Ammon's horn (tissue), 1 donor: Measurements from ENCODE around the gene AGBL3.

Source experiments
- DNase-seq: peaks from one replicate; pipeline ENCODE4 v3.0.0-alpha.2; 2016; ENCODE audit warnings: low spot score

Gene AGBL3

DNA sequence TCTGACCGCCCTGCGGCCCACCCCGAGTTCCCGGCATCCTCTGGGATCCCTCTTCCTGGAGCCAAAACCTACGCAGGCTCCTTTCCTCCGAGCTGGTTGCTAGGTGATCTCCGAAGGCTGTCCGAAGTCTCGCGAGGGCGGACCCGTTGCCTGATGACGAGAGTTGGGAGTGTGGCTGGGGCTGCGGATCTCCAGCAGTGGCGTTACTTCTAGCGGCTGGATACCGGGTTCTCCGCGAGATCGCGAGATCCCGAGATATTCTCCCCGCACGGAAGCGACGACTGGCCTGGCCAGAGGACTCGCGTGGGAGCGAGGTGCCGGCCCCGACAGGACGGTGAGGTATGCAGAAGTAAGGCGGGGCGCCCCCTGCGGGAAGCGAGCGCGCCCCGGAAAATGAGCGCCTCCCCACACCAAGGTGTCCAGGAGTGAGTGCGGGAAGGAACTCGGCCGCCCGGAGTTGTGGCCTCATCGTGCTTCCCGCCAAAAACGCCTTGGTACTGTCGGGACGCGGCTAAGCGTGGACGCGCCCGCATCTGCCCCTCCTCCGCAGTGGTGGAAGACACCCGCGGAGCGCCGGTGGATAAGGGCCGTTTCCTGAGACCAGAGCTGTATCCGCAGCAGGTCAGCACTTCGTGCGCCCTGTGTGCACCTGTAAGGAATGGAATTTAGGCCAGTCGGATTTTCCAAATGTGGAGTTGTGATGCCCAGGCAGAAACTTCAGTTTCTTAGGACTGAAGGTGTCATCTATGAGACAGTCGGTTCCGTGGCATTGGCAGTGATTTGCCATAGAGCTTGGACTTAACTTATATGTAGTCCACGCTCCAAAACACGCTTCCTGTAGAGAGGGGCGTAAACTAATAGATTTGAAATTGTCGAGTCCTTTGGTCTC lies at the start of gene AGBL3:
TSS of gene AGBL3 (plus strand) at position 146 of the 889 bp plus-strand sequence. CDS start 1,426 bp downstream, outside the sequence.
- DNase-seq: peak; percentile 93

- DNase-seq: no peak
These were observed 49.3 kb upstream of the AGBL3 start for GRCh38 chr7:134936893-134937510.

DNA sequence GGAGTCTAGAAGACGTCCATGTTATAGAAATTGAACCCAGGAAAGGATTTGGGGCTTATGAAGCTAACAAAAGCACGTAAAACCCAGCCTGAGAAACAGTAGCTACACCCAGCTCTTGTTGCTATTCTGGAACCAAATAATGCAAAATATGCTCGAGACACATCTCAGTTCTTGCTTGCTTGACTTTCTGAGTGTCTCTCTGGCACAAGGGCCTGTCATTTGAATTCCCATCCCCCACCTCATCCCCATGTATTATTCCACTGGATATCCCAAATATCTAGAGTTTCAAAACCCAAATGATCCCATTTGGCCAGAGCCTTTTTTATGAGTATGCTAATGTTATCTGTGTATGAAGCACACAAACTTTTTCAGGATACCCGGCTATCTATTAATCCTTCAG lies 48.2 kb upstream of the AGBL3 start:
- no peak for DNase-seq

DNA sequence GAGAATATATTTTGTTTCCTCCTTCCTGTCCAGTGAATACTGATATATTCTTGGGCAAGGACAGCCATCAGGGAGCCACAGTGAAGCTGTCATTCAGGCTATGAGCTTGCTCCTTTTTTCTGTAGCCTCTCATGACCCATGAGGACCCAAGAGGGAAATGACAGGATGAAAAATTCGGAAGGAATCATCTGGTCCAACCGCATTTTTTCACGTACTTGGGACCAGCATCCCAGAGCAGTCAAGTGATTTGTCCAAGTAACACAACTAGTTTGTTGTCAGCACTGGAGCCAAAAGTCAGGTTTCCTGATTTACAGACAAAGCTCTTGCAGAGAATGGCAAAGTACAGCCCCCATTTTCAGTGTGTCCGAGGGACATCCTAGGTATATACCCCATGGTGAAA lies 47.2 kb upstream of the AGBL3 start:
- no peak for DNase-seq

DNA sequence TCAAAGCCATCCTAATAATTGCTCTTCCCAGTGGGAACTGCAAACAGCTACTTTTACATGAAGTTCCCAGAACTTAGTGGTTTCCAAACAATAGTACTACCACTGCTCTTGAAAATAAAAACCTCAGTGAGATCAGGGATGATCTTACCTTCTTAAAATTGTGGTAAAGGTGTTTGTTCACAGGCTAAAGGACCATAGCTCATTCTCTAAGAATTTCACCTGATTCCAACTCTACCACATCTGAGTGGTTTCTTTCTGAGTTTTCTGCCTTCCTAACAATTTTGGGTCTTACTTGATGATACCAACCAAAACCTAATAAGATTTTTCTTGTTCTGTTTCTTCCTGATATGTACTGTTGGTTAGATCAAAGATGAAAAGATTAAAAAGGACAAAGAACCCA lies 45.6 kb upstream of the AGBL3 start:
- DNase-seq: no peak

DNA sequence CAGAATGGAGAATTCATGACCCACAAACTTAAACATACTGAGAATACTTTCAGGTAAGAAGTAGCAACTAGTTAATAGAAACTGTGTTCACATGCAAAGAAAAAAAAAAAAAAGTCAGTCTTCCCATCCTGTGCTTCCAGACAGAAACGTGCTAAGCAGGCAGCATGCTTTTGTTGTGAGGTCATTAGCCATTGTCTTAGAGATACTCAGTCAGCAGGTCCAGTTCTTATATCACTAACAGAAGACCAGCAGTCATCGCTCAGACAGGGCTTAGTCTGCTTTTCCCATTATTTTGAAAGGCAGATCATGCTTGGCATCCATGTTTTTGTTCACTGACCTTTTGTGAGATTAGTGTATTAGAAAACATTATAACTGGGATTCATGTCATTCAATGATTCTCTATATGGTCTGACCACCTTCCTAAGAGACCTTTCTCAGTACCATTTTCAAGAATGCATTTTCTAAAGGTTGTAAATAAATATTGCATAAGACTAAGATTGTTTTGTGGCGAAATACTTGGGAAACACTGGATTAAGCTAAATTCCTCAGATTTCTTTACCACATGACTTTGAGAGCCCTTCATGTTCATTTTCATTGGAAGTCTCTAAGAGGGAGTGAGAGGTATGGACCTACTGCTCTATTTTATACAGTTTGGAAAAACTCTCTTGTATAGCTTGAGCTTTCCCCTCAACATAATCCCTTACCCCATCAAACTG lies 45.0 kb upstream of the AGBL3 start:
- DNase-seq: no peak

DNA sequence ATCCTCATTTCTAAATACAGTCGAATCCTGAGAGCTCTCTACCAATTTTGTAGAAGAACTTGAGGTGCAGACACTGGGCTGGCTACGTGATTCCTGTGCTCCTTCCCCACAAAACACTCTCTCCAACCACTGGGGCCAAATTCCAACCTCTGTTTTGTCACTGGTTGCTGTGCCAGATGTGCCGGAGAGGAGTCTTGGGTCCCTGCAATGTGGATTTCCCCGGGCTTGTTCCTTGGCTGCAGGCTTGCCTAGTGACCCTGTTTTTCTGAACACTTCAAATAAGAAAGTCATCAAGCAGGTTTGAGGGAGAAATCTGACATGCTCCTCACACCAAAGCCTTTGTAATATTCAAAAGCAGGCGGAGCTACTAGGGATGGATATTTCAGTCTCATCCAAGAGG lies 44.4 kb upstream of the AGBL3 start:
- DNase-seq: no peak

DNA sequence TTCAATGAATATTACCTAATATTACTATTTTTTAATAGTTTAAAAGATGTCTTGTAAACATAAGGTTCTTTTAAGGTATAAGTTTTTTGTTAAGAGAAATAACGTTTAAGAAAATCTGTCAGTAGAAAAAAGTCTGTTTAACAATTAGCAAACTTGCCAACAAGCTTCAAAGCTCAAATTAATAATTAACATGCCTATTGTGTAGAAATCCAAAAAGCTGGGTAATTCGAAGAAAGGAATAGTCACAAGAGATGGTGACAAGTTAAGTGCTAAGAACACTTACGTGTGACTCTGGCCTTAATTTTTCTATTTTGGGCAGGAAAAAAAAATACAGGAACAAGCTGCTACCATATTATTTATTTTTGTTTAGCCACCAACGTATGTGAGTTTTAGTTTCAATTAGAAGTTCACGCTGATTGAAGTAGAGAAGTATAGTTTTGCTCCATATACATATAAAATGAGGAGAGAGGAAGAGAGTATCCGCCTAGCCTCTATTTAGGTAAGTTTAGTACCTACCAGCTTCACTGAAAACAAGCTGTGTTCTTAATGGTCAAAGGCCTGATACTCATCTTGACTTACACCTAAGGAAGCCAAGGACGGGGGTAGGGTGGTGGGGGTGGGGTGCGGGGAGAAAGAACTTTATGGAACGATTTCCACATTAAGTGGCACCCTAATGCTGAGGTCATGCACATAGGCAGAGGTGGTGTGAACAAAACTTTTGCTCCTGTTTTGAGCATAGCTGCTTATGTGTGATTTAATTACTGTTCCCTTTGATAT lies 43.4 kb upstream of the AGBL3 start:
- no peak for DNase-seq

GRCh38 chr7:134943785-134944400 lies 42.4 kb upstream of the AGBL3 start:
- DNase-seq: peak; percentile 63

- no peak for DNase-seq
These were observed 40.6 kb upstream of the AGBL3 start for GRCh38 chr7:134945691-134946090.

- no peak for DNase-seq
These were observed 40.0 kb upstream of the AGBL3 start for GRCh38 chr7:134946260-134946659.

- no peak for DNase-seq
These were observed 39.0 kb upstream of the AGBL3 start for GRCh38 chr7:134947329-134947728.

- no peak for DNase-seq
These were observed 38.5 kb upstream of the AGBL3 start for GRCh38 chr7:134947831-134948230.

GRCh38 chr7:134948246-134948645 lies 38.1 kb upstream of the AGBL3 start:
- no peak for DNase-seq

DNA sequence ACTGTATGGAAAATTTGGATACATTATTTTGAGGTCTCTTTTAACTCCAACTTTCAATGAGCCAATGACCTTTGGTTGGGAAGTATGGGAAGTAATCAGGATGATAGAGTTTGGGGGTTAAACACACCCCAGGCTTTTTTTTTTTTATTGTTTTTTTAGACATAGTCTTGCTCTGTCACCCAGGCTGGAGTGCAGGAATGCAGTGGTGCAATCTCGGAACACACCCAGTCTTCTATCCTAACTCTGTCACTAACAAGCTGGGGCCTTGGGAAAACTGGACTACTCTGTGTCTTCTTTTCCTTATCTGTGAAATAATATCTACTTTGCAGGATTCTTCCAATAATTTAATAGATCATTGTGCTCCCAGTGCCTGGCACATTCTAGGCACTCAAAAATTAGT lies 37.6 kb upstream of the AGBL3 start:
- DNase-seq: no peak

GRCh38 chr7:134949171-134949570 lies 37.1 kb upstream of the AGBL3 start:
- no peak for DNase-seq

DNA sequence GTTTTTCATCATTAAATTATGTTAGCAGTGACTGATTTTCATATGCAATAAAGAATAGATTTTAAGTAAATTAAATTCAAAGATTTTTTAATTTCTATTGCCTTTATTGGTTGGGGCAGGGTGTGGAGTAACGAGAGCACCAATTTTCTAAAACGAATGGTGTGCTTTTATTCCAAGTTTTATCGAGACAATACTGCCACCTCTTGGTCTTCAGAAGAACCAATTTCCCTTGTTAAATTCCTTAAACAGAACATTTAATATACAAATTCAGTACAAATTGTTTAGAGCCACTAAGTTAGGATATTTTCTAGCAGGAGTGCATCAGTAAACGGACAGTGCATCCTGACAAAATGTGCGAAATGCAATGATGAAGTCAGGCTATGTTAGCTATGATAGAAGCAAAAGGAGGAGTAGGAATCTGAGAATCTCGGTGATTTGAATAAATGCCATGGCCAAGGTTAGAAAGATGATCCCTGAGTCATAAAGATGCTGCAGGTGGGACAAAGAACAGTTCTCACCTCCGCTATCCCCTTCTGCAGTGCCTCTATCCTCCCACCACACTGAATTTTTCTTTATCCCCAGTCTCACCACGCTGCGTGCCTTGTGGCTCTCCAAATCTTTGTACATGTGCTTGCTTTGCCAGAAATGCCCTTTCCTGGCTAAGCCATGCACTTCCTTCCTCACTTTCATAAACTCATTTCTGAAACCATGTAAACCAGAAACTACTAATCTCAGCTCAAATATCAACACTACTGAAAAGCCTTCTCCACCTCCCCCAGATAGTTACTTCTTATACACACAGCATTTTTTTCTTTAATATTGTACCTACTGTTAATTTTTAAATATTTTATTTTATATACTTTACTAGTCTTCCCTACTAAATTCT lies 31.9 kb upstream of the AGBL3 start:
- peak; percentile 61 for DNase-seq

- DNase-seq: no peak
These were observed 29.3 kb upstream of the AGBL3 start for GRCh38 chr7:134957005-134957404.

- no peak for DNase-seq
These were observed 26.5 kb upstream of the AGBL3 start for GRCh38 chr7:134959810-134960209.

DNA sequence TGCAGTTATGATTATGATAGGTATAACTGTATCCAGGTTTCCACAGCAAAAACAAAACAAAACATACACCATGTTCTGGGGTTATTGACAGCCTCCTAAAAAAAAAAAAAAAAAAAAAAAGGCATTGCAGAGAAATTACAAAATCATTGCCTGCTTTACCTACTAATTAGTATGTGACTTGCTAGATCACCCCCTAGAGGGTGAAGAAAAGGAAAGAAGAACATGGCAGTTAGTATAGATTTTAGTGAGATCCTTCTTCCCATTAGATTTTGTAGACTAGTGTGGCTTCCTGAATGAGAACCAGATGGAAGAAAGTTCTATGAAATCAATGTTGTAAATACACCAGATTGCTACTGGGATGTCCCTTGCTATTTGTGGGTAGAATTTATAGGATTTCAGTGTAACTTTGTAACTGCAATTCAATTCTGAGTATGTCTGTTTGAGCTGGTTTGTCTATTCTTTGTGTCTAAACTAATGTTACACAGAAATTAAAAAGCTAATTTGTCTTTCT lies 24.0 kb upstream of the AGBL3 start:
- DNase-seq: no peak
